SK-N-SH (cell line): Measurements from ENCODE around the gene KPNA5. TPM values are rescaled to one million over a fixed set of nuclear protein-coding genes. Genes with fewer than 3 reads are reported as not detected.

Source experiments
- CTCF ChIA-PET: fragments of 300-600, 350-600 bp; formaldehyde crosslinking; extraction: SDS; loops from one replicate; lab custom pipeline; 2021; lab: Yijun Ruan, JAX
- POLR2A ChIA-PET: fragments of 350-600 bp; sonication (Branson Sonifier 250); formaldehyde crosslinking; extraction: SDS; loops from one replicate; lab custom pipeline; 2020; ENCODE audit warnings: antibody characterized with exemption, inconsistent platforms; lab: Yijun Ruan, JAX
- DNase-seq: peaks from one replicate; pipeline ENCODE4 v3.0.0; 2012
- H2AFZ ChIP-seq: fragments of 200-600 bp; sonication (generic); 2 replicates; pipeline ENCODE4 v1.8.1; 2016; ENCODE audit warnings: antibody characterized with exemption, mild to moderate bottlenecking, low read depth
- H3F3A ChIP-seq: fragments of 200-600 bp; sonication (generic); replicated peaks from 2 replicates; pipeline ENCODE3; 2016; ENCODE audit warnings: antibody characterized with exemption, mild to moderate bottlenecking; ENCODE audit not compliant: insufficient read depth
- H3K27ac ChIP-seq, 2 experiments: fragments of 200-500 bp in 1 of 2; fragments of 200-600 bp in 1 of 2; sonication (Bioruptor generic) in 1 of 2; sonication (generic), shearing (Covaris generic) in 1 of 2; 2 replicates each; pipeline versions ENCODE4 v1.5.1 to v1.6.1; 2014 to 2016; ENCODE audit warnings: low read depth in 2 of 2, inconsistent platforms in 1 of 2, low read length in 1 of 2, mild to moderate bottlenecking in 1 of 2, mixed read lengths in 1 of 2
- H3K27me3 ChIP-seq: fragments of 200-600 bp; sonication (generic), shearing (Covaris generic); 2 replicates; pipeline ENCODE4 v1.6.1; 2016; ENCODE audit warnings: mixed run types; ENCODE audit not compliant: insufficient read depth
- H3K36me3 ChIP-seq, 2 experiments: fragments of 200-500 bp in 1 of 2; fragments of 200-600 bp in 1 of 2; sonication (Bioruptor generic) in 1 of 2; sonication (generic) in 1 of 2; replicated peaks in 1 of 2; 2 replicates each; pipeline versions ENCODE3 to v1.5.1; 2014 to 2016; ENCODE audit warnings: low read length in 1 of 2, mild to moderate bottlenecking in 1 of 2; ENCODE audit not compliant: insufficient read depth in 2 of 2, control insufficient read depth in 1 of 2
- H3K4me1 ChIP-seq, 2 experiments: fragments of 200-500 bp in 1 of 2; fragments of 200-600 bp in 1 of 2; sonication (Bioruptor generic) in 1 of 2; sonication (generic), shearing (Covaris generic) in 1 of 2; 2 replicates each; pipeline versions ENCODE4 v1.5.1 to v1.6.1; 2014 to 2016; ENCODE audit warnings: low read depth in 1 of 2, low read length in 1 of 2, mixed run types in 1 of 2; ENCODE audit not compliant: insufficient read depth in 2 of 2, control insufficient read depth in 1 of 2
- H3K4me2 ChIP-seq: fragments of 200-600 bp; sonication (generic), shearing (Covaris generic); 2 replicates; pipeline ENCODE4 v1.6.1; 2017; ENCODE audit warnings: mixed run types
- H3K4me3 ChIP-seq, 2 experiments: fragments of 200-500 bp in 1 of 2; fragments of 200-600 bp in 1 of 2; sonication (Bioruptor generic) in 1 of 2; sonication (generic), shearing (Covaris generic) in 1 of 2; 2 replicates each; pipeline versions ENCODE4 v1.5.1 to v1.8.1; 2014 to 2016; ENCODE audit warnings: low read depth in 2 of 2, inconsistent platforms in 1 of 2, low read length in 1 of 2, mild to moderate bottlenecking in 1 of 2, mixed read lengths in 1 of 2, moderate library complexity in 1 of 2
- H3K79me2 ChIP-seq: fragments of 200-600 bp; sonication (generic); 2 replicates; pipeline ENCODE4 v1.8.1; 2017; ENCODE audit warnings: mild to moderate bottlenecking; ENCODE audit not compliant: insufficient read depth
- H3K9ac ChIP-seq: fragments of 200-600 bp; sonication (generic); 2 replicates; pipeline ENCODE4 v1.6.1; 2017; ENCODE audit warnings: mixed run types
- H3K9me2 ChIP-seq: fragments of 200-600 bp; sonication (generic); 2 replicates; pipeline ENCODE4 v1.6.1; 2017; ENCODE audit warnings: mixed run types
- H3K9me3 ChIP-seq: fragments of 200-600 bp; sonication (generic); 2 replicates; pipeline ENCODE4 v1.6.1; 2017; ENCODE audit warnings: mixed run types, mild to moderate bottlenecking, moderate library complexity
- H4K20me1 ChIP-seq: fragments of 200-600 bp; sonication (generic); 2 replicates; pipeline ENCODE4 v1.6.1; 2017; ENCODE audit warnings: mild to moderate bottlenecking, mixed run types; ENCODE audit not compliant: insufficient read depth
- ELF1 ChIP-seq: IDR thresholded peaks from 2 replicates; pipeline ENCODE4 v1.4.0; 2012
- EP300 ChIP-seq, 2 experiments: IDR thresholded peaks; 2 replicates each; pipeline versions ENCODE4 v1.4.0 to v1.6.1; 2012; ENCODE audit warnings: borderline replicate concordance in 1 of 2, low read depth in 1 of 2, low read length in 1 of 2
- FOXM1 ChIP-seq: IDR thresholded peaks from 2 replicates; pipeline ENCODE4 v1.4.0; 2012; ENCODE audit warnings: low read depth, mild to moderate bottlenecking
- GABPA ChIP-seq: IDR thresholded peaks from 2 replicates; pipeline ENCODE4 v1.4.0; 2012; ENCODE audit warnings: low read depth, mild to moderate bottlenecking
- IRF3 ChIP-seq: fragments of 150-350 bp; IDR thresholded peaks from 2 replicates; pipeline ENCODE4 v1.6.1; 2016; ENCODE audit warnings: mild to moderate bottlenecking, low read depth, low read length
- MAX ChIP-seq: IDR thresholded peaks from 2 replicates; pipeline ENCODE4 v1.4.0; 2012; ENCODE audit warnings: low read depth
- MEF2A ChIP-seq: IDR thresholded peaks from 2 replicates; pipeline ENCODE4 v1.4.0; 2012; ENCODE audit warnings: low read depth, borderline replicate concordance
- POLR2AphosphoS5 ChIP-seq: IDR thresholded peaks from 2 replicates; pipeline ENCODE4 v1.6.1; 2012; ENCODE audit warnings: low read depth, low read length
- RAD21 ChIP-seq: IDR thresholded peaks from 2 replicates; pipeline ENCODE4 v1.6.1; 2012; ENCODE audit warnings: mild to moderate bottlenecking, low read length
- RCOR1 ChIP-seq: fragments of 150-350 bp; IDR thresholded peaks from 2 replicates; pipeline ENCODE4 v1.6.1; 2017; ENCODE audit warnings: antibody characterized with exemption, low read length
- RXRA ChIP-seq: IDR thresholded peaks from 2 replicates; pipeline ENCODE4 v1.4.0; 2012; ENCODE audit warnings: low read depth, mild to moderate bottlenecking, borderline replicate concordance
- SIN3A ChIP-seq: IDR thresholded peaks from 2 replicates; pipeline ENCODE4 v1.6.1; 2012; ENCODE audit warnings: low read depth, mild to moderate bottlenecking, low read length, moderate library complexity, borderline replicate concordance
- SMC3 ChIP-seq: IDR thresholded peaks from 2 replicates; pipeline ENCODE4 v1.6.1; 2012; ENCODE audit warnings: low read depth, low read length, improper control_type of control experiment
- TCF12 ChIP-seq: IDR thresholded peaks from 2 replicates; pipeline ENCODE4 v1.4.0; 2012
- USF1 ChIP-seq: IDR thresholded peaks from 2 replicates; pipeline ENCODE4 v1.4.0; 2012; ENCODE audit warnings: low read depth, borderline replicate concordance
- YY1 ChIP-seq: IDR thresholded peaks from 2 replicates; pipeline ENCODE4 v1.4.0; 2012; ENCODE audit warnings: low read depth, mild to moderate bottlenecking
- polyA plus RNA-seq, 3 experiments: library from polyadenylated mRNA; depleted of rRNA; stranded (reverse); fragments of >200 nt; gene quantifications; 2 replicates each; pipeline ENCODE4 v1.2.3, GENCODE V29; 2012
- TF ChIP-seq, protein P1 (sequence below): fragments of 200-600 bp; sonication (generic); IDR thresholded peaks from 2 replicates; pipeline ENCODE4 v1.6.1; 2017; ENCODE audit warnings: antibody characterized with exemption, mild to moderate bottlenecking, moderate library complexity
- TF ChIP-seq, protein P2 (sequence below): IDR thresholded peaks from 2 replicates; pipeline ENCODE4 v1.4.0; 2012; ENCODE audit warnings: low read depth, borderline replicate concordance

Gene KPNA5
- polyA plus RNA-seq, 1 of the 3 experiments (the other 2 are of a cell fraction) = 1.9 TPM

GRCh38 chr6:116730513-116730912, 49.5 kb downstream of the KPNA5 start:
- Histone ChIP-seq H4K20me1 (no peaks in the 10 kb centered on the region), H3K9ac (no peak overlapping the region), H3K4me1 (no peaks in the 10 kb centered on the region; a peak in 1 of 4 replicates), H3K36me3 (peaks cover 54 to 74% of the 10 kb centered on the region in 2 experiments), H3K4me3 (no peak overlapping the region), H3K9me3 (no peaks in the 10 kb centered on the region; the same call in 1 of the 2 replicates), H2AFZ (no peak overlapping the region), H3K27me3 (no peaks in the 10 kb centered on the region), H3F3A (peaks cover 3% of the 10 kb centered on the region), H3K9me2 (no peaks in the 10 kb centered on the region; the same call in 1 of the 2 replicates), H3K4me2 (no peak overlapping the region), H3K27ac (no peak overlapping the region), H3K79me2 (no peaks in the 10 kb centered on the region)
- ChIA-PET CTCF (no interaction called here), POLR2A (no interaction called here)
- DNase-seq = no peak
- TF ChIP-seq, protein P1, sequence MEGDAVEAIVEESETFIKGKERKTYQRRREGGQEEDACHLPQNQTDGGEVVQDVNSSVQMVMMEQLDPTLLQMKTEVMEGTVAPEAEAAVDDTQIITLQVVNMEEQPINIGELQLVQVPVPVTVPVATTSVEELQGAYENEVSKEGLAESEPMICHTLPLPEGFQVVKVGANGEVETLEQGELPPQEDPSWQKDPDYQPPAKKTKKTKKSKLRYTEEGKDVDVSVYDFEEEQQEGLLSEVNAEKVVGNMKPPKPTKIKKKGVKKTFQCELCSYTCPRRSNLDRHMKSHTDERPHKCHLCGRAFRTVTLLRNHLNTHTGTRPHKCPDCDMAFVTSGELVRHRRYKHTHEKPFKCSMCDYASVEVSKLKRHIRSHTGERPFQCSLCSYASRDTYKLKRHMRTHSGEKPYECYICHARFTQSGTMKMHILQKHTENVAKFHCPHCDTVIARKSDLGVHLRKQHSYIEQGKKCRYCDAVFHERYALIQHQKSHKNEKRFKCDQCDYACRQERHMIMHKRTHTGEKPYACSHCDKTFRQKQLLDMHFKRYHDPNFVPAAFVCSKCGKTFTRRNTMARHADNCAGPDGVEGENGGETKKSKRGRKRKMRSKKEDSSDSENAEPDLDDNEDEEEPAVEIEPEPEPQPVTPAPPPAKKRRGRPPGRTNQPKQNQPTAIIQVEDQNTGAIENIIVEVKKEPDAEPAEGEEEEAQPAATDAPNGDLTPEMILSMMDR = no peak
- TF ChIP-seq ELF1 (no peak), GABPA (no peak), YY1 (no peak), POLR2AphosphoS5 (no peak), TCF12 (no peak), USF1 (no peak), IRF3 (no peak), MEF2A (no peak), RXRA (no peak), RCOR1 (no peak), EP300 (IDR thresholded peaks at IDR 0.05; ENCODE audit: borderline replicate concordance in 1 of 2, low read depth in 1 of 2, low read length in 1 of 2) (no peak), SIN3A (no peak), FOXM1 (no peak), MAX (no peak), RAD21 (no peak), SMC3 (no peak)
- TF ChIP-seq, protein P2, sequence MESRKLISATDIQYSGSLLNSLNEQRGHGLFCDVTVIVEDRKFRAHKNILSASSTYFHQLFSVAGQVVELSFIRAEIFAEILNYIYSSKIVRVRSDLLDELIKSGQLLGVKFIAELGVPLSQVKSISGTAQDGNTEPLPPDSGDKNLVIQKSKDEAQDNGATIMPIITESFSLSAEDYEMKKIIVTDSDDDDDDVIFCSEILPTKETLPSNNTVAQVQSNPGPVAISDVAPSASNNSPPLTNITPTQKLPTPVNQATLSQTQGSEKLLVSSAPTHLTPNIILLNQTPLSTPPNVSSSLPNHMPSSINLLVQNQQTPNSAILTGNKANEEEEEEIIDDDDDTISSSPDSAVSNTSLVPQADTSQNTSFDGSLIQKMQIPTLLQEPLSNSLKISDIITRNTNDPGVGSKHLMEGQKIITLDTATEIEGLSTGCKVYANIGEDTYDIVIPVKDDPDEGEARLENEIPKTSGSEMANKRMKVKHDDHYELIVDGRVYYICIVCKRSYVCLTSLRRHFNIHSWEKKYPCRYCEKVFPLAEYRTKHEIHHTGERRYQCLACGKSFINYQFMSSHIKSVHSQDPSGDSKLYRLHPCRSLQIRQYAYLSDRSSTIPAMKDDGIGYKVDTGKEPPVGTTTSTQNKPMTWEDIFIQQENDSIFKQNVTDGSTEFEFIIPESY = no peak
